Measurements from ENCODE around the gene STARD3.
"Not testable (repeated sequence)": the region's sequence is repeated elsewhere in the genome, so short reads cannot be mapped to it uniquely, and the experiment has no call there.

STARD3 gene

DNA sequence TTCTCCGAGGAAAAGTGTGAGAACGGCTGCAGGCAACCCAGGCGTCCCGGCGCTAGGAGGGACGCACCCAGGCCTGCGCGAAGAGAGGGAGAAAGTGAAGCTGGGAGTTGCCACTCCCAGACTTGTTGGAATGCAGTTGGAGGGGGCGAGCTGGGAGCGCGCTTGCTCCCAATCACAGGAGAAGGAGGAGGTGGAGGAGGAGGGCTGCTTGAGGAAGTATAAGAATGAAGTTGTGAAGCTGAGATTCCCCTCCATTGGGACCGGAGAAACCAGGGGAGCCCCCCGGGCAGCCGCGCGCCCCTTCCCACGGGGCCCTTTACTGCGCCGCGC is 62.8 kb downstream of the STARD3 start, which contains the start of gene ERBB2:
Gene ERBB2 (plus strand): TSS at position 247 of the 330 bp plus-strand sequence. CDS start 175 bp downstream, outside the sequence.
- DNase-seq: no peak

DNA sequence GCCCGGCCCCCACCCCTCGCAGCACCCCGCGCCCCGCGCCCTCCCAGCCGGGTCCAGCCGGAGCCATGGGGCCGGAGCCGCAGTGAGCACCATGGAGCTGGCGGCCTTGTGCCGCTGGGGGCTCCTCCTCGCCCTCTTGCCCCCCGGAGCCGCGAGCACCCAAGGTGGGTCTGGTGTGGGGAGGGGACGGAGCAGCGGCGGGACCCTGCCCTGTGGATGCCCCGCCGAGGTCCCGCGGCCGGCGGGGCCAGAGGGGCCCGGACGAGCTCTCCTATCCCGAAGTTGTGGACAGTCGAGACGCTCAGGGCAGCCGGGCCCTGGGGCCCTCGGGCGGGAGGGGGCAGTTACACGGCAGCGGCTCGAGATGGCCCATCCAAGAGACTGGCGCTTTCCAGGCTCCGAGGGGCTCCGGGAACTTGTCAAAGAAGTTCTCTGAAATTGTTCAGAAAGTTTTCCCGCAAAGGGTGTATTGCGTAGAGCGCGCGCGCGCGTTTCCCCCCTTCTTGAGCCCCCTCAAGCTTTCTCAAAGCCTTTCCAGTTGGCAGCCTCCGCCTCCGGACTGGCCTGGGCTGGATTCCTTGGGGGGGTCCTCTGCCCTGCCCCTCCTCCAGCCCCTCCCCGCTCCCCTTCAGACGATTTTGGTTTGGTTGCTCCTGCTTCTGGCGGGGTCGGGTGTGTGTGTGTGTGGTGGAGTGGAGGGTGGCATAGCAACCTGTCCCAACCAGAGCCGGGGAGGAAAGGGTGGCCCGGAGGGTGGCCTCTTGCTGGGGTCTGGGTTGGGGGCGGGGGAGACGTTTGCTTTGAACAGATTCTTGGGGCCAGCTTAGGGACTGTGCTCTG is 63.4 kb downstream of the STARD3 start:
- DNase-seq: no peak

DNA sequence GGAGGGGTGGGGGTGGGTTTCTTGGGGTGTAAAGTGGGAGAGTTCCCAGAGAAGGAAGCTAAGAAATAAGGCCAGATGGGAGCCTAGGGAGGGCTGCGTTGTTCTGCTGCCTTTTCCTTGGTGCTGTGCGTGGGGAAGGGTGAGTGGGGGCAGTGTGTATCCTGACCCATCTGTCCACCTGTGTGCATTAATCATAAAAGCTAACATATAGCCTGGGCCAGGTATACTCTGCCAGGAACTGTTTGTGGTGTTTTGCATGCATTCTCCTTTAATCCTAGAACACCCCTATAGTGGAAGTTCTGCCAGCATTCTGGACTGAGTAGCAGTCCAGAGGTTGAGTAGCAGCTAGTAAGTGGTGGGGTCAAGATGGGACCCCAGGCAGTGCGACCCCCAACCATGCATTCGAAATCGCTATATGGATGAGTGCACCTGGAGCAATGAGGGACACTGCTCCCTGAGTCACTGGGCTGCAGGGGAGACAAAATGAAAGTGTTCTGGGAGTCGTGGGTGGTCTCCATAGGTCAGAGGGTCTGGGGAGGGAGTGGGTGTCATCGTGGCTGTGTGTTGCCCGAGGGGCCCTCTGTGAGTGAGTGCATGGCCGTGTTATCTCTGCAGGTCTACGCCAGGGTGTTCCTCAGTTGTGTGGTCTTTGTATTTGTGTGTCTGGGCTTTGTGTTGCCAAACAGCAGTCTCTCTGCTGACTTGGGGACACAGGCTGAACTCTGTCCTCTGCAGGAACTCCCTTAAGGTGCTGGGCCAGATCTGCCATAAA is 64.3 kb downstream of the STARD3 start:
- DNase-seq: no peak

DNA sequence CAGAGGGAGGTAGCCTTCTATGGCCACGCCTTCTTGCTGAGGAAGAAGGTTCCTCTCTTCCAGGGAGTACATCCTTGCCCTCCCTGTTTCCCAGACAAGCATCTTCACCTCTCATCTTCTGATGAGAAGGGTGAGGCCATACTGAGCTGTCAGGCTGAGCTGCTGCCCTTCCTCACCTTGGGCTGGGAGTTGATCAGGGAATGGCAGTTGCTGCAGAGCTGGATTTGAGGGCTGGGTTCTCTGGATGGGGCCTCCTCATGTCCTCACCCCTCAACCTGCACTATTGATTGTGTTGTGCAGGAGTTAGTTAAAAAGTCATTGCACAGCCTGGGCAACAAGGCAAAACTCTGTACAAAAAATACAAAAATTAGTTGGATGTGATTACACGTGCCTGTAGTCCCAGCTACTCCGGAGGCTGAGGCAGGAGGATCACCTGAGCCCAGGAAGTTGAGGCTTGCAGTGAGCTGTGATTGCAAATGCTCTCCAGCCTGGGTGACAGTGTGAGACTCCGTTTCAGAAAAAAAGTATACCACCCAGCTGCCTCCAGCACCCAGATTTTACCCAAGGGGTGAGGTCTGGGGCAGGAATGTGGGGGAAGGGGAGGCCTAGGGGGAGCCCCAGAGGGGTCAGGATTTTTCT is 65.0 kb downstream of the STARD3 start:
- no peak for DNase-seq

DNA sequence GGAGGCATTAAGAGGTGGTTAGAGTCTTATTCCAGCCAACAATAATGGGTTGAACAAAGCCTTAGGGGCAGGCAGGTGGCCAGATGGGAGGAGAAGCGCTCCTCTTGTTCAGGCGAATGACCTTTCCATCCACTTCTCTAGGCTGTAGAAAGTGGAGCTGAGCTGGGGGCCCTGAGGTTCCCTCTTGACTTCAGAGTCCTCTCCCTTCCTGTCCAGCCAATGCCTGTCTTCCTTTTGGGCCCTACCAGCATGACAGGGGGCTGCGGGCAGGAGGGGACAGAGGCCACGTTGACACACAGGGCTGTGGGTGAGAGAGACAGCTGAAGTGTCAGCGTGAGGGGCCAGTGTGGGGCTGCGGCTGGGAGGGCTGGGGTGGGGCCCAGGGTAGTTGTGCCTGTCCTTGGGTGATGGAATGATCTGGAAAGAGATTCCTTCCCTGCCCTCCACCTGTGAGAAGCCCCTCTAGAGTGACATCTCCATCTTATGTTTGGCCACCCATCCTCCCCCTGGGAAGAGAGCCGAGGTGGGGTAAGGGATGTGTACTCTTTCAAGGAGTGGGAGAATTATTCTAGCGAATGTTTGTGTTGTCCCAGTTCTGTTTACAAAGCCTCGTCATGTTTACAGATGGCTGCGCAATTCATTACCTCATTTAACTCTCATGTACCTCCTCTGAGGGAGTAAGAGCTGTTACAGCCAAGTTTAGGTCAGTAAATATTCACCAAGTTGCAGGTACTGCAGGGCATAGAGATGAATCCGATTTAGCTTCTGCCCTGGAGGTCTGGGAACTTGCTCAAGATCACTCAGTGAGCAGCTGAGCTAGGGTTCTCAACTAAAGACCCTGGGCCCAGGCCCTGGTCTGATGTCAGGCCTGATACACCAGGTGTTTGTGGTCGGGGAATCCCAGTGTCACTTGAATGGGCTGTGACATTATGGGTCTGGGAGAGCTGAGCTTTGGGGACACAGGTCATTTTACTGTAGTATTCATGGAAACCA is 66.3 kb downstream of the STARD3 start:
- DNase-seq: no peak

DNA sequence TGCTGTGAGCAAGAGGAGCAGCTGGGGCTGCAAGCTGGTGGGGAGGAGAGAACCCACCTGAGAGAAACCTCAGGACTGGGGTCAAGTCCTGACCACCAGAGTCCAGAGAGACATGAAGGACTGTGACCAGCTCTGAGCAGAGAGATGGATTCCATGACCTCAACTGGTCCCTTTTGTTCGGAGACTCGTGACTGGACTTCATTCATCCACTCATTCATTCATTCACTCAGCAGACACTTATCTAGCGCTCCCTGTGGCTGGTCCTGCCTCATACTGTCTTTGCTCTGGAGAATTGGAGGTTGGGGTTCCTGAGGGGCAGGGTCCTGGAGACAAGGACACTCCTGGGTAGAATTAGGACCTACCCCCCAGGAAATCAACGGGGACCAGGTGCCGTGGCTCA is 67.0 kb downstream of the STARD3 start:
- DNase-seq: no peak

DNA sequence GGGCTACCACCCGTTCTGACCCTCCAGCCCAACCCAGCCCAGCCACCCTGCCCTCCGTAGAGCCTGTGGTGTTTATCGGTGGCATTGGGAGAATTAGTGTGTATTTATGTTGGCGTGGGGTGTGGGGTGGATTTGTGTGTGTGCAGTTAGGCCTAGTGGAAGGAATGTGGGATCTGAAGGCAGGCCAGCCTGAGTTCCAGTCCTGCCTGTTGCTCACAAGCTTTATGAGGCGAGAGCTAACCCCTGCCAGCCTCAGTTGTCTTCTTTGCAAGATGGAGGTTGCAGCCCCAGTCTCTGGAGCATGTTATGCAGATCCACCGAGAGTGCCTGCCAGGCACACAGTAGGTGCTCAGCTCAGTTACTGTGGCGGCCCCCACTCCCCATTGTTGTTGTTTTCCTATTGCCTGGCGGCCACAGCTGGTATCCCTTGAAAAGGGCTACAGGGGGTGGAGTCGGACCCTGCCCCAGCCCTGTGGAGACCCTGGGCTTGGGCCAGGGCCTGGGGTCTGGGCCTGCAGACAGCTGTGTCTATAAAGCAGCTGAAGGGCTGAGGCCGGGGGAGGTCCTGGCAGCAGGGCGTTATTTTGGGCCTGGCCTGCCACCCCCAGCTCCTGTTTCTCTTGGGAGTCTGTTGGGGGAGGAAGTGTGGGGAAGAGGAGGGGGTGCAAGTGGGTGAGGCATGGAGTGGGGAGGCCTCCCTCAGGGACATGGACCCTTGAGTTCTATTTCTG is 68.0 kb downstream of the STARD3 start:
- no peak for DNase-seq

DNA sequence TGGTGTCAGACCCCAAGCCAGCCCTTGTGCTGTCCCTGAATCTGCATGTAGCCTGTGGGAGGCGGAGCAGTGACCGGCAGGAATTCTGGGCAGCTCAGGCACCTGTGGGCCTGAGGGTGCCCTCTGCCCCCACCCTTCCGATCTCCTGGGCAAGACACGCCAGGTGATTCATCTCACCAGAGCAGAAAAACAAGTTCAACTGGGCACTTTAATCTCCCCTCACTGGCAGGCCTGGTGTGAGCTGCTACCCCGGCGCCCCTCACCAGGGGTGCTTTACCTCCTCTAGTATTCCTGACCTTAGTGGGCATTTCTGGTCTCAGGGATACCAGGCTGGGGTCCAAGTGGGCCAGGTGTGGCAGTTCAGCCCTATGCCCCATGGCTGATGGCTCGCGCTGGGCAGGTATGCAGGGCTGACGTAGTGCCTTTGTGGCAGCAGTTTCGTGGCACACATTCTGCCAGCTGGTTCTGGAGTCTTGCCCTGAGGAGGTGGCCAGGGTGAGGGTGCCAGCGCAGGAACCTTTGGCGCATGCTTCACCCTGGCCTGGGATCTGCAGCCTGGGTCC is 68.9 kb downstream of the STARD3 start:
- DNase-seq: no peak

DNA sequence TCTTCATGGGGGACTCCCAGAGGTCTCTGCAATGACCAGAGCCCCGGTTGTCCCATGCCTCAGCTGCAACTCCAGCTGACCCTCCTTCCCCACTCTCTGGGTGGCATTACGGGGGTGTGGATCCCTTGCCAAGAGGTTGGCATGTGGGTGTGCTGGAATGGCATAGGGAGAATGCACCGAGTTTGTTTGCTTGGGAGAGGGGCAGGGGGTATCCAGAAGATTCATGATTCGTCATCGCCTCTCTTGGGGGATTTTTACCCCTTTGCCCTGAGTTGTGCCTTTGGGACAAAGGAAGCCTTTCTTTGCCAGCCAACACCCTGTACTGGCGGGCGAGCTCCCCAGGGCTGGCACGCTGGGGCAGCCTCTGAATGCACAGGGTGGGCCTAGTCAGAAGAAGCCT is 69.4 kb downstream of the STARD3 start:
- DNase-seq: no peak

DNA sequence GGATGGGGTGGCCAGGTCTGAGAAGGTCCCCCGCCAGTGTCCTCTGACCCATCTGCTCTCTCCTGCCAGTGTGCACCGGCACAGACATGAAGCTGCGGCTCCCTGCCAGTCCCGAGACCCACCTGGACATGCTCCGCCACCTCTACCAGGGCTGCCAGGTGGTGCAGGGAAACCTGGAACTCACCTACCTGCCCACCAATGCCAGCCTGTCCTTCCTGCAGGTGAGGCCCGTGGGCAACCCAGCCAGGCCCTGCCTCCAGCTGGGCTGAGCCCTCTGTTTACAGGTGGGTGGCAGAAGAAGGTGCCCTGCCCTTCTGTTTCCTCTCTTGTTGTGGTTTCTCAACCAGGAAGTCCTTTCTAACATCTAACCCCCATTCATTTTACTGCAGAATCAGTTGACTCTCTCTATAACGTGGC is 70.0 kb downstream of the STARD3 start:
- DNase-seq: no peak

DNA sequence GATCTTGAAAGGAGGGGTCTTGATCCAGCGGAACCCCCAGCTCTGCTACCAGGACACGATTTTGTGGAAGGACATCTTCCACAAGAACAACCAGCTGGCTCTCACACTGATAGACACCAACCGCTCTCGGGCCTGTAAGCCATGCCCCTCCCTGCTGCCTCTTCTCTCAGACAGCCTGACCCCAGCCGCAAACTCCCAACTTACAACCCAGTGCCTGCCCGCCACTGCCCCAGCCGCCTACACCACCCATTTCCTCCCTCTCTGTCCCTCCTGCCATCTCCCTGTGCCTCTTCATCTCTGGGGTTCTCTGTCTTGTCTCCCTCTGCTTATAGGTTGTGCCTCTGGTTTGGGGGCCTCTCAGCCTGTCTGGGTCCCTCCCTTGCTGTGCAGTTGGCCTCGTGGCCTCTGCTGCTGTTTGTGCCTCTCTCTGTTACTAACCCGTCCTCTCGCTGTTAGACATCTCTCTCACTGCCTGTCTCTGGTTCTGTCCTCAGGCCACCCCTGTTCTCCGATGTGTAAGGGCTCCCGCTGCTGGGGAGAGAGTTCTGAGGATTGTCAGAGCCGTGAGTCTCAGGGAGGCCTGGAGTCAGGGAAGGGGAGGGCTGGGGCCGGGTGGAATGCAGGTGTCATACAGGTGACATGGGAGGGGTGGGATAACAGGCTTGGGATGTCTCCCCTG is 72.5 kb downstream of the STARD3 start:
- DNase-seq: no peak

DNA sequence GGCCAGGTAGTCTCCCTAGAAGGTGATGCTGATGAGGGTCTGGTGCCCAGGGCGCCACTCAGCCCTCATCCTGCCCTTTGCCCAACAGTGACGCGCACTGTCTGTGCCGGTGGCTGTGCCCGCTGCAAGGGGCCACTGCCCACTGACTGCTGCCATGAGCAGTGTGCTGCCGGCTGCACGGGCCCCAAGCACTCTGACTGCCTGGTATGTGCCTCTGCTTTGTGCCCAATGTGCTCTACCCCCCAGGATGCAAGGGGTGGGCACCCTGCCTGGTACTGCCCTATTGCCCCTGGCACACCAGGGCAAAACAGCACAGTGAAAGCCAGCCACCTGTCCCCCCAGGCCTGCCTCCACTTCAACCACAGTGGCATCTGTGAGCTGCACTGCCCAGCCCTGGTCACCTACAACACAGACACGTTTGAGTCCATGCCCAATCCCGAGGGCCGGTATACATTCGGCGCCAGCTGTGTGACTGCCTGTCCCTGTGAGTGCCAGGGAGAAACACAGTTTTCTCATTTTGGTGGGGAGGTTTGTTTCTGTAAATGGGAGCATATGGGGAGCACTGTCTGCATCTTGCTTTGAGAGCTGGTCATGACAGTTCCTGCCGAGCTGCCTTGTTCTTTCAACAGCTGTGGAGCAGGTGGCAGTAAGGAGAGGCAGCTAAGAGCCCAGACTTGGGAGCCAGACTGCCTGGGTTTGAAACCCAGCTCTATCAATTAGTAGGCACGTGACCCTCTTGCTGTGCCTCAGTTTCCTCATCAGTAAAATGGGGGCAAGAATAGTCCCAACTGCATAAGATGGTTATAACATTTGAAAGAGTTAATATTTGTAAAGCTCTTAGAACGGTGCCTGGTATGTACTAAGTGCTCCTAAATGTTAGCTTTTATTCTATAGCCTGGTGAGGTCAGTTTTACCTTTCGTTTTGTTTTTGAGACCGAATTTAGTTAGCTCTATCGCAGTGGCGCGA is 73.3 kb downstream of the STARD3 start:
- no peak for DNase-seq

DNA sequence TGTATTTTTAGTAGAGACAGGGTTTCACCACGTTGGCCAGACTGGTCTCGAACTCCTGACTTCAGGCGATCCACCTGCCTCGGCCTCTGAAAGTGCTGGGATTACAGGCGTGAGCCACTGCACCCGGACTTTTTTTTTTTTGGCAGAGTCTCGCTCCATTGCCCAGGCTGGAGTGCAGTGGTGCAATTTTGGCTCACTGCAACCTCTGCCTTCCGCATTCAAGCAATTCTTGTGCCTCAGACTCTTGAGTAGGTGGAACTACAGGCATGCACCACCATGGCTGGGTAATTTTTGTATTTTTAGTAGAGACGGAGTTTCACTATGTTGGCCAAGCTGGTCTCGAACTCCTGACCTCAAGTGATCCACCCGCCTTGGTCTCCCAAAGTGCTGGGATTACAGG is 74.1 kb downstream of the STARD3 start:
- not testable (repeated sequence) for DNase-seq

DNA sequence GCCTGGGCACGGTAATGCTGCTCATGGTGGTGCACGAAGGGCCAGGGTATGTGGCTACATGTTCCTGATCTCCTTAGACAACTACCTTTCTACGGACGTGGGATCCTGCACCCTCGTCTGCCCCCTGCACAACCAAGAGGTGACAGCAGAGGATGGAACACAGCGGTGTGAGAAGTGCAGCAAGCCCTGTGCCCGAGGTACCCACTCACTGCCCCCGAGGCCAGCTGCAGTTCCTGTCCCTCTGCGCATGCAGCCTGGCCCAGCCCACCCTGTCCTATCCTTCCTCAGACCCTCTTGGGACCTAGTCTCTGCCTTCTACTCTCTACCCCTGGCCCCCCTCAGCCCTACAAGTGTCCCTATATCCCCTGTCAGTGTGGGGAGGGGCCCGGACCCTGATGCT is 74.9 kb downstream of the STARD3 start:
- no peak for DNase-seq
